Trophoblast cell (in vitro differentiated cells and primary cell): ENCODE data around the gene MT1B.
A peak's percentile ranks its signal among the peaks of the same experiment; 100 is the strongest.

Experiments
- DNase-seq, 2 donors: peaks; one replicate each; pipeline ENCODE4 v3.0.0-alpha.2; 2016
- H2AFZ ChIP-seq: 2 replicates; pipeline ENCODE4 v1.6.1; 2013; ENCODE audit warnings: low read length, moderate library complexity, mild to moderate bottlenecking; ENCODE audit not compliant: insufficient read depth, poor library complexity
- H2AK5ac ChIP-seq: 2 replicates; pipeline ENCODE4 v1.6.1; 2013; ENCODE audit warnings: mild to moderate bottlenecking, low read length
- H2BK120ac ChIP-seq: 2 replicates; pipeline ENCODE4 v1.6.1; 2013; ENCODE audit warnings: low read length, mild to moderate bottlenecking, moderate library complexity; ENCODE audit not compliant: insufficient read depth, poor library complexity
- H2BK12ac ChIP-seq: 2 replicates; pipeline ENCODE4 v1.6.1; 2013; ENCODE audit warnings: mild to moderate bottlenecking, low read length, moderate library complexity
- H2BK5ac ChIP-seq: 2 replicates; pipeline ENCODE4 v1.6.1; 2013; ENCODE audit warnings: low read length, low read depth, moderate library complexity, mild to moderate bottlenecking; ENCODE audit not compliant: poor library complexity
- H3K14ac ChIP-seq: 2 replicates; pipeline ENCODE4 v1.6.1; 2013; ENCODE audit warnings: mild to moderate bottlenecking, low read length
- H3K18ac ChIP-seq: 2 replicates; pipeline ENCODE4 v1.6.1; 2013; ENCODE audit warnings: mild to moderate bottlenecking, low read length
- H3K23ac ChIP-seq: 2 replicates; pipeline ENCODE4 v1.6.1; 2013; ENCODE audit warnings: low read length
- H3K27ac ChIP-seq: 2 replicates; pipeline ENCODE4 v1.5.1; 2013; ENCODE audit warnings: low read depth, mild to moderate bottlenecking, inconsistent platforms, low read length, moderate library complexity
- H3K27me3 ChIP-seq: 2 replicates; pipeline ENCODE4 v1.6.1; 2013; ENCODE audit warnings: inconsistent platforms, mild to moderate bottlenecking, low read length, moderate library complexity; ENCODE audit not compliant: insufficient read depth
- H3K36me3 ChIP-seq, 2 experiments: 1 replicate in 1 of 2; 2 replicates in 1 of 2; pipeline ENCODE4 v1.6.1; 2013; ENCODE audit warnings: low read length in 2 of 2, mild to moderate bottlenecking in 2 of 2, moderate library complexity in 1 of 2; ENCODE audit not compliant: insufficient read depth in 2 of 2, control insufficient read depth in 1 of 2
- H3K4ac ChIP-seq: 2 replicates; pipeline ENCODE4 v1.6.1; 2013; ENCODE audit warnings: low read depth, mild to moderate bottlenecking, low read length, moderate library complexity
- H3K4me1 ChIP-seq, 2 experiments: 1 replicate in 1 of 2; 2 replicates in 1 of 2; pipeline ENCODE4 v1.6.1; 2013; ENCODE audit warnings: low read length in 2 of 2, mild to moderate bottlenecking in 2 of 2, moderate library complexity in 1 of 2; ENCODE audit not compliant: insufficient read depth in 2 of 2, control insufficient read depth in 1 of 2
- H3K4me2 ChIP-seq: 2 replicates; pipeline ENCODE4 v1.6.1; 2013; ENCODE audit warnings: inconsistent platforms, mild to moderate bottlenecking, low read length, moderate library complexity
- H3K4me3 ChIP-seq: 2 replicates; pipeline ENCODE4 v1.5.1; 2013; ENCODE audit warnings: mild to moderate bottlenecking, low read depth, low read length, inconsistent platforms
- H3K79me1 ChIP-seq: one replicate; pipeline ENCODE4 v1.6.1; 2013; ENCODE audit warnings: low read length
- H3K79me2 ChIP-seq: 2 replicates; pipeline ENCODE4 v1.6.1; 2013; ENCODE audit warnings: low read length, mild to moderate bottlenecking; ENCODE audit not compliant: control insufficient read depth, insufficient read depth, poor library complexity
- H3K9ac ChIP-seq: 2 replicates; pipeline ENCODE4 v1.6.1; 2013; ENCODE audit warnings: mild to moderate bottlenecking, low read length
- H3K9me3 ChIP-seq: 2 replicates; pipeline ENCODE4 v1.6.1; 2013; ENCODE audit warnings: low read depth, mild to moderate bottlenecking, control low read depth, inconsistent platforms, low read length; ENCODE audit not compliant: insufficient read depth
- H4K12ac ChIP-seq: 2 replicates; pipeline ENCODE4 v1.6.1; 2013; ENCODE audit warnings: low read depth, mild to moderate bottlenecking, low read length, moderate library complexity
- H4K8ac ChIP-seq: 2 replicates; pipeline ENCODE4 v1.6.1; 2013; ENCODE audit warnings: low read depth, mild to moderate bottlenecking, low read length, moderate library complexity
- H4K91ac ChIP-seq: one replicate; pipeline ENCODE4 v1.6.1; 2013; ENCODE audit warnings: low read depth, mild to moderate bottlenecking, low read length, moderate library complexity
- WGBS: extraction: QIAGEN DNeasy Blood & Tissue Kit; methylation state at CpG from one replicate; pipeline ENCODE4 v1.1.7; 2013; ENCODE audit warnings: missing lambda C conversion rate; ENCODE audit not compliant: insufficient read length, insufficient coverage; ENCODE audit errors: extremely low coverage; 5-methylcytosine and 5-hydroxymethylcytosine counted together

Gene MT1B

GRCh38 chr16:56689171-56689570 lies 37.5 kb downstream of the MT1B start:
- Histone ChIP-seq H3K18ac (no peak overlapping the region), H4K12ac (no peak overlapping the region), H2AK5ac (no peak overlapping the region), H3K27ac (no peak overlapping the region), H3K79me2 (no peaks in the 10 kb centered on the region), H3K27me3 (no peaks in the 10 kb centered on the region), H4K8ac (no peak overlapping the region), H2BK12ac (no peak overlapping the region), H3K4me1 (peaks cover 5 to 7% of the 10 kb centered on the region in 2 experiments), H3K79me1 (no peaks in the 10 kb centered on the region), H3K14ac (no peak overlapping the region), H2BK5ac (no peak overlapping the region), H3K4me2 (no peak overlapping the region), H3K4me3 (no peak overlapping the region), H3K4ac (no peak overlapping the region), H4K91ac (no peak overlapping the region), H3K23ac (no peak overlapping the region), H2AFZ (no peak overlapping the region), H3K9me3 (peaks cover 5% of the 10 kb centered on the region), H3K9ac (no peak overlapping the region), H3K36me3 (no peaks in the 10 kb centered on the region), H2BK120ac (no peak overlapping the region)
- WGBS = no CpG with 5 or more reads among the region's 3 CpGs
- peak; percentile 43 to 69 for DNase-seq

DNA sequence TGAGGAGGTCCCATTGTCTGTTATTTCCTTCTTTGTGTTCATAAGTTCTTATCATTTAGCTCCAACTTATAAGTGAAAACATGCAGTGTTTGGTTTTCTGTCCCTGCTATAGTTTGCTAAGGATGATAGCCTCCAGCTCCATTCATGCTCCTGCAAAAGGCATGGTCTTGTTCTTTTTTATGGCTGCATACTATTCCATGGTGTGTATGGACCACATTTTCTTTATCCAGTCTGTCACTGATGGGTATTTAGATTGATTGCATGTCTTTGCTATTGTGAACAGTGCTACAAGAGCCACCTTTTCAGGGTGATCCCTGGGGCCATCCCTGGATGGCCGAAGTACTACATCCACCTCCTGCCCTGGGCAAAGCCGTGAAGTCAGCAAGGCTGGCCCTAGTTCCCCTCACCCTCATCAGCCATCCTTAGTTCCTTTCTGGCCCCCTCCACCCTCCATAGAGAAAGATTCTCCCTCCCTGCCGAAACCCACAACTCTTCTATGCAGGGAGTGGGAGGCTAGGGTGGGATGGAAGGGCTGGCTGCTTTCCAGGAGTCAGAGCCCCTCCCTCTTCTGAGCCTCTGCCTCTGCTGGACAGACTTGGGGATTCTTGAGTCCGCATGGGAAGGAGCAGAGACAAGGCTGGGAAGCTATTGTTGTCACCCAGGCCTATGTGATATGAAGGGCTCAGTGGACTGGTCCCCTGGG lies 38.9 kb downstream of the MT1B start:
- H3K4me3 ChIP-seq = no peak overlapping the region
- H3K27ac ChIP-seq = no peak overlapping the region
- H3K79me2 ChIP-seq = no peaks in the 10 kb centered on the region
- H3K23ac ChIP-seq = no peak overlapping the region
- no peak overlapping the region for H3K18ac ChIP-seq
- H3K9ac ChIP-seq = no peak overlapping the region
- H4K91ac ChIP-seq = no peak overlapping the region
- H2BK120ac ChIP-seq = no peak overlapping the region
- no peak overlapping the region for H4K12ac ChIP-seq
- no peak overlapping the region for H2AK5ac ChIP-seq
- H4K8ac ChIP-seq = no peak overlapping the region
- H3K9me3 ChIP-seq = peaks cover 5% of the 10 kb centered on the region
- peaks cover 5 to 7% of the 10 kb centered on the region in 2 experiments for H3K4me1 ChIP-seq
- no peaks in the 10 kb centered on the region for H3K36me3 ChIP-seq
- WGBS = no CpG with 5 or more reads among the region's 4 CpGs
- no peak overlapping the region for H3K4ac ChIP-seq
- no peaks in the 10 kb centered on the region for H3K79me1 ChIP-seq
- DNase-seq = no peak
- no peak overlapping the region for H3K14ac ChIP-seq
- no peak overlapping the region for H2BK12ac ChIP-seq
- no peak overlapping the region for H2AFZ ChIP-seq
- no peak overlapping the region for H2BK5ac ChIP-seq
- no peaks in the 10 kb centered on the region for H3K27me3 ChIP-seq
- H3K4me2 ChIP-seq = no peak overlapping the region

- H3K9me3 ChIP-seq = peaks cover 5% of the 10 kb centered on the region
- WGBS = no CpG with 5 or more reads among the region's 4 CpGs
- peaks cover 5 to 7% of the 10 kb centered on the region in 2 experiments for H3K4me1 ChIP-seq
- no peak overlapping the region for H3K4ac ChIP-seq
- peak; percentile 96 to 97 for DNase-seq
- H2BK5ac ChIP-seq = no peak overlapping the region
- no peak overlapping the region for H2AK5ac ChIP-seq
- no peak overlapping the region for H3K4me3 ChIP-seq
- no peak overlapping the region for H3K14ac ChIP-seq
- no peak overlapping the region for H3K9ac ChIP-seq
- H3K79me2 ChIP-seq = no peaks in the 10 kb centered on the region
- no peak overlapping the region for H3K27ac ChIP-seq
- no peak overlapping the region for H3K23ac ChIP-seq
- H2AFZ ChIP-seq = no peak overlapping the region
- H3K18ac ChIP-seq = no peak overlapping the region
- H3K27me3 ChIP-seq = no peaks in the 10 kb centered on the region
- H3K4me2 ChIP-seq = no peak overlapping the region
- H4K12ac ChIP-seq = no peak overlapping the region
- no peaks in the 10 kb centered on the region for H3K36me3 ChIP-seq
- H2BK12ac ChIP-seq = no peak overlapping the region
- no peak overlapping the region for H2BK120ac ChIP-seq
- H4K8ac ChIP-seq = no peak overlapping the region
- no peaks in the 10 kb centered on the region for H3K79me1 ChIP-seq
- H4K91ac ChIP-seq = no peak overlapping the region
Measured at GRCh38 chr16:56691885-56692284, 40.2 kb downstream of the MT1B start.

DNA sequence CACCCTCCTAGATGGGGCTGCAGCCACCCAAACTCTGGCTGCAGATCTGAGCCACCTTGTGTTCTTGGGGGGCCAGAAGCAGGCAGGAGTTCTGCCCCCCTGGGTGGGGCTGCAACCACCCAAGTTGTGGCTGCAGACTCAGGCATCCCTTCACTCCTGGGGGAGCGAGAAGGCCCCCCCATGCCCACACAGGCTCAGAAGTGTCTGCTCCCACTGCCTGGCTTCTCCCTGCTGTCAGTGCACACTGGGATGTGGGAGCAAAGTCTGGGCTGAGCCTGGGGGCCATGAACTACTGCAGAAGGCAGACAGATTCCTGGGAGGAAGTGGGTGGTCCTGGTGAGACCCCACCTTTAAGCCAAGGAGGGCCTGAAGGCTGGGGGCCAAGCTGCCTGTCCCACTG lies 43.6 kb downstream of the MT1B start:
- Histone ChIP-seq H3K9ac (no peak overlapping the region), H2BK5ac (no peak overlapping the region), H4K8ac (no peak overlapping the region), H4K91ac (no peak overlapping the region), H3K79me2 (no peaks in the 10 kb centered on the region), H3K79me1 (no peaks in the 10 kb centered on the region), H3K14ac (no peak overlapping the region), H3K36me3 (no peaks in the 10 kb centered on the region), H3K27me3 (no peaks in the 10 kb centered on the region), H3K9me3 (peaks cover 5% of the 10 kb centered on the region), H2AFZ (no peak overlapping the region), H3K4me2 (no peak overlapping the region), H3K4me1 (peaks cover 5 to 7% of the 10 kb centered on the region in 2 experiments), H3K23ac (no peak overlapping the region), H2BK12ac (no peak overlapping the region), H3K18ac (no peak overlapping the region), H3K4ac (no peak overlapping the region), H3K4me3 (no peak overlapping the region), H2BK120ac (no peak overlapping the region), H3K27ac (no peak overlapping the region), H2AK5ac (no peak overlapping the region), H4K12ac (no peak overlapping the region)
- no peak for DNase-seq
- no CpG with 5 or more reads among the region's 1 CpG for WGBS
